Loucy (cell line): ENCODE results near the gene MRM2.

Source experiments
- EZH2phosphoT487 ChIP-seq: fragments of 200-600 bp; IDR thresholded peaks from 2 replicates; pipeline ENCODE4 v1.6.1; 2018; ENCODE audit warnings: antibody characterized with exemption, mild to moderate bottlenecking, moderate library complexity, borderline replicate concordance
- TF ChIP-seq, protein P1 (sequence below): fragments of 200-600 bp; sonication (generic); conservative IDR thresholded peaks from 2 replicates; pipeline ENCODE4 v1.5.1; 2014; ENCODE audit warnings: mild to moderate bottlenecking, antibody characterized with exemption, low read length

DNA sequence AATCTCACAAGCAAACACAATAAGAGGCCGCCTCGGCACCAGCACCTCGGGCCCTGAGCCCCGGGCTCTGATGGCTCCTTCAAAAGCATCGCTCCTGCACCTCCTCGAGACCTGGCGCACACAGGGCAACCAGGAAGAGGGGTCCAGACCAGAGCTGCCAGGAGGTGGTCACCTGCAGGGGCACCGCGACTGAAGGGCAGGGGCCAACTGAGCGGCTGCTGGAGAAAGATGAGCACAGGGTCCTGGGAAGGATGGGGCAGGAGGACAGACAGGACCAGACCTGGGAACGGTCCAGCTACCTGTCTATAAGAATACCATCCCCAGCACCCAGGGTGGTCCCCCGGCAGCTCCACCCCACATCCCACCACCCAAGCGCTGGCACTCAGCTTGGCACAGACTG lies 30.1 kb downstream of the MRM2 start:
- TF ChIP-seq, protein P1, sequence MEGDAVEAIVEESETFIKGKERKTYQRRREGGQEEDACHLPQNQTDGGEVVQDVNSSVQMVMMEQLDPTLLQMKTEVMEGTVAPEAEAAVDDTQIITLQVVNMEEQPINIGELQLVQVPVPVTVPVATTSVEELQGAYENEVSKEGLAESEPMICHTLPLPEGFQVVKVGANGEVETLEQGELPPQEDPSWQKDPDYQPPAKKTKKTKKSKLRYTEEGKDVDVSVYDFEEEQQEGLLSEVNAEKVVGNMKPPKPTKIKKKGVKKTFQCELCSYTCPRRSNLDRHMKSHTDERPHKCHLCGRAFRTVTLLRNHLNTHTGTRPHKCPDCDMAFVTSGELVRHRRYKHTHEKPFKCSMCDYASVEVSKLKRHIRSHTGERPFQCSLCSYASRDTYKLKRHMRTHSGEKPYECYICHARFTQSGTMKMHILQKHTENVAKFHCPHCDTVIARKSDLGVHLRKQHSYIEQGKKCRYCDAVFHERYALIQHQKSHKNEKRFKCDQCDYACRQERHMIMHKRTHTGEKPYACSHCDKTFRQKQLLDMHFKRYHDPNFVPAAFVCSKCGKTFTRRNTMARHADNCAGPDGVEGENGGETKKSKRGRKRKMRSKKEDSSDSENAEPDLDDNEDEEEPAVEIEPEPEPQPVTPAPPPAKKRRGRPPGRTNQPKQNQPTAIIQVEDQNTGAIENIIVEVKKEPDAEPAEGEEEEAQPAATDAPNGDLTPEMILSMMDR: no peak
- no peak for TF ChIP-seq EZH2phosphoT487
